Measurements from ENCODE around the gene CRAT. TPM values are rescaled to one million over a fixed set of nuclear protein-coding genes. Genes with fewer than 3 reads are reported as not detected.

CRAT gene
- total RNA-seq (10 to 100 TPM; 11.2 to 12.4 TPM), polyA plus RNA-seq (10 to 100 TPM in 1 of 2 donors, 1 to 10 TPM in 1; 8.7 to 21.0 TPM)

GRCh38 chr9:129110740-129111527, at the start of gene CRAT, which contains the start of gene PTPA:
Gene CRAT (minus strand): TSS chr9:129110793. CDS start chr9:129110509, 284 bp downstream.
Gene PTPA (plus strand): TSS chr9:129111415. CDS start chr9:129111601, 186 bp downstream.
- no peaks in the 10 kb centered on the region for H3K36me3 ChIP-seq (ENCODE audit: insufficient read depth, low read length)
- H3K27me3 ChIP-seq (ENCODE audit: insufficient read depth, low read length) = no peaks in the 10 kb centered on the region
- Mint-ChIP-seq H3K4me3 (peak within 1 kb of the TSS; percentile 92 to 99 (median 94)), H3K27ac (peak within 1 kb of the TSS; percentile 83 to 97 (median 96)), H3K4me1 (peaks cover 17 to 46% (median 29%) of the 10 kb centered on the region in 4 donors), H3K36me3 (peaks cover 3 to 4% of the 10 kb centered on the region in 2 donors), H3K27me3 (no peaks in the 10 kb centered on the region), H3K9me3 (peaks cover 0 to 1% (median 0%) of the 10 kb centered on the region in 8 donors)
- H3K4me3 ChIP-seq (ENCODE audit: low read length in 2 of 2) = peak within 1 kb of the TSS; percentile 90 to 93
- H3K4me1 ChIP-seq (ENCODE audit: insufficient read depth, low read length) = peaks cover 40% of the 10 kb centered on the region
- POLR2A ChIA-PET (ENCODE audit: partially characterized antibody) = interaction anchor here (0.6 to 4.5 kb wide), 18 partner anchors 12 to 1126 kb away, joined by 3 to 22 read pairs (median 4); partner anchors contain the start of genes DOLPP1, IER5L, MIGA2 and NTMT1
- DNase-seq = peak; percentile 90 to 96 (median 91)
- no peaks in the 10 kb centered on the region for H3K9me3 ChIP-seq (ENCODE audit: control insufficient read depth in 1 of 2, low read length in 2 of 2)
- CTCF ChIA-PET (ENCODE audit: partially characterized antibody) = interaction anchor here (1.4 to 5.4 kb wide), 3 partner anchors 11 to 513 kb away, joined by 3 to 31 read pairs (median 7); no protein-coding TSS in a partner anchor
- intact Hi-C loops (cut with micrococcal nuclease) = loop anchor here (1.0 to 2.0 kb wide), 4 partner anchors 28 to 82 kb away; partner anchors contain the start of genes DOLPP1, MIGA2 and SH3GLB2
- H3K27ac ChIP-seq (ENCODE audit: low read depth, low read length) = peak within 1 kb of the TSS; percentile 84

- intact Hi-C loops (cut with micrococcal nuclease) = no loop called here
- ChIA-PET CTCF (ENCODE audit: partially characterized antibody) (interaction anchor here (0.5 to 2.2 kb wide), 4 partner anchors 13 to 454 kb away, joined by 3 to 7 read pairs (median 4); no protein-coding TSS in a partner anchor), POLR2A (ENCODE audit: partially characterized antibody) (interaction anchor here (1.0 kb wide), 1 partner anchor 11 kb away, joined by 3 read pairs; no protein-coding TSS in a partner anchor)
- peaks cover 0 to 15% of the 10 kb centered on the region in 2 donors for H3K36me3 Mint-ChIP-seq
- H3K4me1 Mint-ChIP-seq = no peaks in the 10 kb centered on the region
- peaks cover 0 to 1% (median 0%) of the 10 kb centered on the region in 8 donors for H3K9me3 Mint-ChIP-seq
- no peak overlapping the region for H3K27ac ChIP-seq (ENCODE audit: low read depth, low read length)
- no peaks in the 10 kb centered on the region for H3K9me3 ChIP-seq (ENCODE audit: control insufficient read depth in 1 of 2, low read length in 2 of 2)
- no peak overlapping the region for H3K4me3 Mint-ChIP-seq
- no peaks in the 10 kb centered on the region for H3K36me3 ChIP-seq (ENCODE audit: insufficient read depth, low read length)
- no peak overlapping the region for H3K27ac Mint-ChIP-seq
- no peak for DNase-seq
- H3K4me1 ChIP-seq (ENCODE audit: insufficient read depth, low read length) = no peaks in the 10 kb centered on the region
- no peaks in the 10 kb centered on the region for H3K27me3 ChIP-seq (ENCODE audit: insufficient read depth, low read length)
- H3K4me3 ChIP-seq (ENCODE audit: low read length in 2 of 2) = no peak overlapping the region
- H3K27me3 Mint-ChIP-seq = no peaks in the 10 kb centered on the region
Measured at GRCh38 chr9:129156163-129156562, 45.6 kb upstream of the CRAT start.

- H3K4me3 ChIP-seq (ENCODE audit: low read length in 2 of 2) = no peak overlapping the region
- no peaks in the 10 kb centered on the region for H3K27me3 ChIP-seq (ENCODE audit: insufficient read depth, low read length)
- Mint-ChIP-seq H3K4me3 (no peak overlapping the region), H3K9me3 (peaks cover 0 to 1% (median 0%) of the 10 kb centered on the region in 8 donors), H3K36me3 (peaks cover 0 to 19% of the 10 kb centered on the region in 2 donors), H3K27ac (no peak overlapping the region), H3K4me1 (no peaks in the 10 kb centered on the region), H3K27me3 (no peaks in the 10 kb centered on the region)
- H3K9me3 ChIP-seq (ENCODE audit: control insufficient read depth in 1 of 2, low read length in 2 of 2) = no peaks in the 10 kb centered on the region
- intact Hi-C loops (cut with micrococcal nuclease) = no loop called here
- no peaks in the 10 kb centered on the region for H3K4me1 ChIP-seq (ENCODE audit: insufficient read depth, low read length)
- no peaks in the 10 kb centered on the region for H3K36me3 ChIP-seq (ENCODE audit: insufficient read depth, low read length)
- DNase-seq = no peak
- H3K27ac ChIP-seq (ENCODE audit: low read depth, low read length) = no peak overlapping the region
- ChIA-PET POLR2A (ENCODE audit: partially characterized antibody) (no interaction called here), CTCF (ENCODE audit: partially characterized antibody) (interaction anchor here (4.4 kb wide), 1 partner anchor 13 kb away, joined by 24 read pairs; no protein-coding TSS in a partner anchor)
Measured at GRCh38 chr9:129154866-129155477, 44.4 kb upstream of the CRAT start.

- no peak overlapping the region for H3K4me3 Mint-ChIP-seq
- H3K27ac ChIP-seq (ENCODE audit: low read depth, low read length) = no peak overlapping the region
- H3K4me1 Mint-ChIP-seq = peaks cover 0 to 1% (median 0%) of the 10 kb centered on the region in 4 donors
- H3K9me3 ChIP-seq (ENCODE audit: control insufficient read depth in 1 of 2, low read length in 2 of 2) = no peaks in the 10 kb centered on the region
- H3K27ac Mint-ChIP-seq = peak overlapping the region in 1 of 7 donors; percentile 3
- H3K4me3 ChIP-seq (ENCODE audit: low read length in 2 of 2) = no peak overlapping the region
- no peaks in the 10 kb centered on the region for H3K27me3 ChIP-seq (ENCODE audit: insufficient read depth, low read length)
- H3K36me3 Mint-ChIP-seq = peaks cover 0 to 27% of the 10 kb centered on the region in 2 donors
- peaks cover 0 to 1% (median 0%) of the 10 kb centered on the region in 8 donors for H3K9me3 Mint-ChIP-seq
- intact Hi-C loops (cut with micrococcal nuclease) = no loop called here
- no peaks in the 10 kb centered on the region for H3K27me3 Mint-ChIP-seq
- POLR2A ChIA-PET (ENCODE audit: partially characterized antibody) = interaction anchor here (1.3 kb wide), 1 partner anchor 12 kb away, joined by 3 read pairs; no protein-coding TSS in a partner anchor
- H3K4me1 ChIP-seq (ENCODE audit: insufficient read depth, low read length) = no peaks in the 10 kb centered on the region
- no peaks in the 10 kb centered on the region for H3K36me3 ChIP-seq (ENCODE audit: insufficient read depth, low read length)
- no peak for DNase-seq
- CTCF ChIA-PET (ENCODE audit: partially characterized antibody) = interaction anchor here (1.2 to 4.4 kb wide), 4 partner anchors 9 to 472 kb away, joined by 3 to 24 read pairs (median 8); no protein-coding TSS in a partner anchor
Measured at GRCh38 chr9:129151469-129151868, 40.9 kb upstream of the CRAT start.

GRCh38 chr9:129150672-129151211, 40.1 kb upstream of the CRAT start:
- Mint-ChIP-seq H3K36me3 (peaks cover 0 to 31% of the 10 kb centered on the region in 2 donors), H3K27ac (no peak overlapping the region), H3K9me3 (no peaks in the 10 kb centered on the region), H3K4me3 (no peak overlapping the region), H3K4me1 (peaks cover 0 to 1% (median 0%) of the 10 kb centered on the region in 4 donors), H3K27me3 (no peaks in the 10 kb centered on the region)
- DNase-seq = no peak
- Histone ChIP-seq H3K9me3 (ENCODE audit: control insufficient read depth in 1 of 2, low read length in 2 of 2) (no peaks in the 10 kb centered on the region), H3K4me1 (ENCODE audit: insufficient read depth, low read length) (no peaks in the 10 kb centered on the region), H3K27ac (ENCODE audit: low read depth, low read length) (no peak overlapping the region), H3K36me3 (ENCODE audit: insufficient read depth, low read length) (no peaks in the 10 kb centered on the region), H3K27me3 (ENCODE audit: insufficient read depth, low read length) (no peaks in the 10 kb centered on the region), H3K4me3 (ENCODE audit: low read length in 2 of 2) (no peak overlapping the region)
- ChIA-PET CTCF (ENCODE audit: partially characterized antibody) (interaction anchor here (1.2 to 4.4 kb wide), 4 partner anchors 8 to 473 kb away, joined by 3 to 24 read pairs (median 8); no protein-coding TSS in a partner anchor), POLR2A (ENCODE audit: partially characterized antibody) (interaction anchor here (1.3 kb wide), 1 partner anchor 11 kb away, joined by 3 read pairs; no protein-coding TSS in a partner anchor)
- intact Hi-C loops (cut with micrococcal nuclease) = no loop called here

GRCh38 chr9:129150122-129150521, 39.5 kb upstream of the CRAT start:
- no peak for DNase-seq
- CTCF ChIA-PET (ENCODE audit: partially characterized antibody) = no interaction called here
- no peak overlapping the region for H3K4me3 Mint-ChIP-seq
- POLR2A ChIA-PET (ENCODE audit: partially characterized antibody) = no interaction called here
- H3K9me3 Mint-ChIP-seq = no peaks in the 10 kb centered on the region
- H3K4me1 Mint-ChIP-seq = peaks cover 0 to 1% (median 0%) of the 10 kb centered on the region in 4 donors
- Histone ChIP-seq H3K27ac (ENCODE audit: low read depth, low read length) (no peak overlapping the region), H3K27me3 (ENCODE audit: insufficient read depth, low read length) (no peaks in the 10 kb centered on the region), H3K9me3 (ENCODE audit: control insufficient read depth in 1 of 2, low read length in 2 of 2) (no peaks in the 10 kb centered on the region), H3K4me3 (ENCODE audit: low read length in 2 of 2) (no peak overlapping the region), H3K4me1 (ENCODE audit: insufficient read depth, low read length) (no peaks in the 10 kb centered on the region), H3K36me3 (ENCODE audit: insufficient read depth, low read length) (no peaks in the 10 kb centered on the region)
- peaks cover 0 to 27% of the 10 kb centered on the region in 2 donors for H3K36me3 Mint-ChIP-seq
- intact Hi-C loops (cut with micrococcal nuclease) = no loop called here
- no peak overlapping the region for H3K27ac Mint-ChIP-seq
- H3K27me3 Mint-ChIP-seq = no peaks in the 10 kb centered on the region

Measured in CD4-positive, alpha-beta memory T cell (primary cell).